Keratinocyte (primary cell): ENCODE results near the gene MYH7B. TPM values are rescaled to one million over a fixed set of nuclear protein-coding genes. Genes with fewer than 3 reads are reported as not detected.

Experiments used
- DNase-seq: peaks from one replicate; pipeline ENCODE4 v3.0.0-alpha.2; 2011; ENCODE audit warnings: low read depth, missing footprints, low spot score
- FAIRE-seq: peaks from 2 replicates; lab custom pipeline; 2011; peaks lifted over from hg19 to GRCh38; lab: Jason Lieb, UNC
- H2AFZ ChIP-seq: 2 replicates; pipeline ENCODE4 v1.6.0; 2012; ENCODE audit warnings: low read length, control low read depth, inconsistent platforms; ENCODE audit not compliant: control insufficient read depth
- H3K27ac ChIP-seq: 2 replicates; pipeline ENCODE4 v1.5.1; 2011; ENCODE audit warnings: low read length; ENCODE audit not compliant: control insufficient read depth, insufficient read depth
- H3K27me3 ChIP-seq: 3 replicates; pipeline ENCODE4 v1.6.0; 2011; ENCODE audit warnings: low read length; ENCODE audit not compliant: control insufficient read depth, insufficient read depth; ENCODE audit errors: extremely low read depth
- H3K36me3 ChIP-seq, 2 experiments: 2 replicates in 1 of 2; 3 replicates in 1 of 2; pipeline ENCODE4 v1.5.1; 2011; ENCODE audit warnings: low read length in 2 of 2, mild to moderate bottlenecking in 1 of 2; ENCODE audit not compliant: control insufficient read depth in 2 of 2, insufficient read depth in 2 of 2; ENCODE audit errors: extremely low read depth in 1 of 2
- H3K4me1 ChIP-seq: 3 replicates; pipeline ENCODE4 v1.5.1; 2011; ENCODE audit warnings: low read length; ENCODE audit not compliant: control insufficient read depth, insufficient read depth; ENCODE audit errors: extremely low read depth
- H3K4me2 ChIP-seq: 3 replicates; pipeline ENCODE4 v1.6.0; 2011; ENCODE audit warnings: low read depth, low read length; ENCODE audit not compliant: control insufficient read depth, insufficient read depth; ENCODE audit errors: extremely low read depth
- H3K4me3 ChIP-seq, 3 experiments: fragments of 200-600 bp in 1 of 3; sonication (generic) in 1 of 3; 2 replicates in 2 of 3; 3 replicates in 1 of 3; pipeline ENCODE4 v1.5.1; 2011 to 2016; ENCODE audit warnings: low read length in 3 of 3, mild to moderate bottlenecking in 3 of 3, control low read depth in 2 of 3, inconsistent platforms in 1 of 3, low read depth in 1 of 3, mixed read lengths in 1 of 3, mixed run types in 1 of 3, moderate library complexity in 1 of 3; ENCODE audit not compliant: control insufficient read depth in 2 of 3, insufficient read depth in 2 of 3; ENCODE audit errors: extremely low read depth in 1 of 3
- H3K79me2 ChIP-seq: 2 replicates; pipeline ENCODE4 v1.6.0; 2012; ENCODE audit warnings: low read length; ENCODE audit not compliant: control insufficient read depth, insufficient read depth
- H3K9ac ChIP-seq: 3 replicates; pipeline ENCODE4 v1.6.0; 2011; ENCODE audit warnings: low read length; ENCODE audit not compliant: control insufficient read depth, insufficient read depth; ENCODE audit errors: extremely low read depth
- H3K9me1 ChIP-seq: 3 replicates; pipeline ENCODE4 v1.6.0; 2011; ENCODE audit warnings: low read length; ENCODE audit not compliant: control insufficient read depth, insufficient read depth; ENCODE audit errors: extremely low read depth
- H3K9me3 ChIP-seq: 2 replicates; pipeline ENCODE4 v1.5.1; 2012; ENCODE audit warnings: low read depth, low read length; ENCODE audit not compliant: control insufficient read depth
- H4K20me1 ChIP-seq: 3 replicates; pipeline ENCODE4 v1.6.0; 2011; ENCODE audit warnings: low read length; ENCODE audit not compliant: control insufficient read depth, insufficient read depth; ENCODE audit errors: extremely low read depth
- EZH2 ChIP-seq: IDR thresholded peaks from one replicate; pipeline ENCODE4 v1.6.1; 2012; ENCODE audit warnings: inconsistent platforms, mild to moderate bottlenecking, low read length, moderate library complexity
- dilution Hi-C: fragments of 300-500 bp; cut with MboI; formaldehyde crosslinking; loops from one replicate; pipeline ENCODE4 v1.7.0; 2020; ENCODE audit warnings: low sequenced_read_pairs; ENCODE audit not compliant: extremely low pct_ligation_motif_present
- polyA plus RNA-seq, 5 experiments: library from polyadenylated mRNA; depleted of rRNA in 3 of 5; stranded (reverse) in 3 of 5; stranded (forward) in 1 of 5; unstranded in 1 of 5; fragments of >200 nt; gene quantifications; 1 replicate in 1 of 5; 2 replicates in 3 of 5; 3 replicates in 1 of 5; pipeline versions ENCODE4 v1.2.1 to v1.2.3, GENCODE V29; 2011 to 2012; ENCODE audit warnings: missing spikeins in 2 of 5, low read depth in 1 of 5, low replicate concordance in 1 of 5
- TF ChIP-seq, protein P1 (sequence below), 3 experiments: IDR thresholded peaks in 1 of 3; conservative IDR thresholded peaks in 1 of 3; optimal IDR thresholded peaks in 1 of 3; 2 replicates in 2 of 3; 3 replicates in 1 of 3; pipeline versions ENCODE3 to v1.5.1; 2011; ENCODE audit warnings: low read length in 3 of 3, mild to moderate bottlenecking in 3 of 3, moderate library complexity in 2 of 3, control low read depth in 1 of 3, inconsistent platforms in 1 of 3; ENCODE audit not compliant: insufficient read depth in 2 of 3; ENCODE audit errors: extremely low read depth in 1 of 3

The MYH7B gene
- polyA plus RNA-seq, 1 donor (not counting 4 experiments of a cell fraction or from before 2014, with no cell fraction given) = 0.01 TPM

DNA sequence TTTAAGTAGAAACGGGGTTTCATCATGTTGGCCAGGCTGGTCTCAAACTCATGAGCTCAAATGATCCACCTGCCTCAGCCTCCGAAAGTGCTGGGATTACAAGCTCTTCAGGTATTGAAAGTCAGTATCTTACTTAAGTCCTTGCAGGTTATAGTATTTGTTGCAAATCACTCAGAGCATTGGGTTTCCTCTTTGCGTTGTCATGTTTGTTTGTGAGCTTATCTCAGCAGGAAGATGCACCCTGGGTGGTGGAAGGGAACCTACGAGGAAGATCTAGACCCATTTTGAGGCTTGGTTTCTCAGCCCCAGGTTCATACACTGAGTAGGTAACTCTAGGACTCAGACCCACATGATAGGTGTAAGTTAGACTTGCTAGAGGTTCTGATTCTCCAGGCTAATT, 18.6 kb downstream of the MYH7B start:
- H2AFZ ChIP-seq = no peak overlapping the region
- no peaks in the 10 kb centered on the region for H3K36me3 ChIP-seq

DNA sequence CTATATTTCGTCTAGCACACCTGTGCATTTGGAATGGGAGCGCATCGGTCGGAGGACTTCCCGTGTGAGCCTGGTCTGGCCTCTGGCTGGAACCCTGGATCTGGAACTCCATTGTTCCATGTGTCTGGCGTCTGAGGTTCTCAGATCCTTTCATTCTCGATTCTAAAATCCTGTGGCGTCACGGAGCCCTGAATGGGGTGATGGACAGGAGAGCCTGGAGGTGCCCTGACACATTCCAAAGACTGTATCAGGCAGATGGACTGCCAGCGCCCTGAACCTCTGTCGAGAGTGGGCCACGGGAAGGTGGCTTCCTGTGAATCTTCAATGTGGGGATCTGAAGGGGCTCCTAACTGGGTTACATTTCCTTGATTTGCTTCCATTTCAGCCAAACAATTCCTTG, 20.6 kb downstream of the MYH7B start:
- Histone ChIP-seq H3K4me3 (no peak overlapping the region), H2AFZ (no peak overlapping the region), H4K20me1 (no peaks in the 10 kb centered on the region), H3K9me3 (no peaks in the 10 kb centered on the region), H3K79me2 (no peaks in the 10 kb centered on the region), H3K36me3 (no peaks in the 10 kb centered on the region), H3K4me1 (no peaks in the 10 kb centered on the region), H3K9ac (no peak overlapping the region), H3K4me2 (no peak overlapping the region), H3K27me3 (no peaks in the 10 kb centered on the region), H3K9me1 (no peaks in the 10 kb centered on the region), H3K27ac (no peak overlapping the region)
- dilution Hi-C loops = no loop called here
- FAIRE-seq (no peak), DNase-seq (no peak)
- TF ChIP-seq, protein P1, sequence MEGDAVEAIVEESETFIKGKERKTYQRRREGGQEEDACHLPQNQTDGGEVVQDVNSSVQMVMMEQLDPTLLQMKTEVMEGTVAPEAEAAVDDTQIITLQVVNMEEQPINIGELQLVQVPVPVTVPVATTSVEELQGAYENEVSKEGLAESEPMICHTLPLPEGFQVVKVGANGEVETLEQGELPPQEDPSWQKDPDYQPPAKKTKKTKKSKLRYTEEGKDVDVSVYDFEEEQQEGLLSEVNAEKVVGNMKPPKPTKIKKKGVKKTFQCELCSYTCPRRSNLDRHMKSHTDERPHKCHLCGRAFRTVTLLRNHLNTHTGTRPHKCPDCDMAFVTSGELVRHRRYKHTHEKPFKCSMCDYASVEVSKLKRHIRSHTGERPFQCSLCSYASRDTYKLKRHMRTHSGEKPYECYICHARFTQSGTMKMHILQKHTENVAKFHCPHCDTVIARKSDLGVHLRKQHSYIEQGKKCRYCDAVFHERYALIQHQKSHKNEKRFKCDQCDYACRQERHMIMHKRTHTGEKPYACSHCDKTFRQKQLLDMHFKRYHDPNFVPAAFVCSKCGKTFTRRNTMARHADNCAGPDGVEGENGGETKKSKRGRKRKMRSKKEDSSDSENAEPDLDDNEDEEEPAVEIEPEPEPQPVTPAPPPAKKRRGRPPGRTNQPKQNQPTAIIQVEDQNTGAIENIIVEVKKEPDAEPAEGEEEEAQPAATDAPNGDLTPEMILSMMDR (optimal IDR thresholded peaks at IDR 0.05 in 1 of 3, IDR thresholded peaks at IDR 0.05 in 1 of 3, conservative IDR thresholded peaks at IDR 0.05 in 1 of 3; ENCODE audit: extremely low read depth in 1 of 3, insufficient read depth in 2 of 3, low read length in 3 of 3) = no peak
- TF ChIP-seq EZH2 = no peak

More for the DNA sequence above, 18.6 kb downstream of the MYH7B start:
- Histone ChIP-seq H4K20me1 (no peaks in the 10 kb centered on the region), H3K9me1 (no peaks in the 10 kb centered on the region), H3K4me1 (no peaks in the 10 kb centered on the region), H3K79me2 (no peaks in the 10 kb centered on the region), H3K9me3 (no peaks in the 10 kb centered on the region), H3K27me3 (no peaks in the 10 kb centered on the region), H3K4me2 (no peak overlapping the region), H3K9ac (no peak overlapping the region), H3K27ac (no peak overlapping the region), H3K4me3 (no peak overlapping the region)
- TF ChIP-seq EZH2 = no peak
- TF ChIP-seq, protein P1 (optimal IDR thresholded peaks at IDR 0.05 in 1 of 3, IDR thresholded peaks at IDR 0.05 in 1 of 3, conservative IDR thresholded peaks at IDR 0.05 in 1 of 3; ENCODE audit: extremely low read depth in 1 of 3, insufficient read depth in 2 of 3, low read length in 3 of 3) = no peak
- FAIRE-seq (no peak), DNase-seq (no peak)
- dilution Hi-C loops = no loop called here
